Parietal lobe (tissue), 1 donor: Measurements from ENCODE around the gene CAPN6. TPM values are rescaled to one million over a fixed set of nuclear protein-coding genes. Genes with fewer than 3 reads are reported as not detected.

ENCODE experiments used
- total RNA-seq: library from RNA; depleted of rRNA; stranded (reverse); fragments of >200 nt; gene quantifications from one replicate; pipeline ENCODE4 v1.2.3, GENCODE V29; 2014

CAPN6 gene, protein sequence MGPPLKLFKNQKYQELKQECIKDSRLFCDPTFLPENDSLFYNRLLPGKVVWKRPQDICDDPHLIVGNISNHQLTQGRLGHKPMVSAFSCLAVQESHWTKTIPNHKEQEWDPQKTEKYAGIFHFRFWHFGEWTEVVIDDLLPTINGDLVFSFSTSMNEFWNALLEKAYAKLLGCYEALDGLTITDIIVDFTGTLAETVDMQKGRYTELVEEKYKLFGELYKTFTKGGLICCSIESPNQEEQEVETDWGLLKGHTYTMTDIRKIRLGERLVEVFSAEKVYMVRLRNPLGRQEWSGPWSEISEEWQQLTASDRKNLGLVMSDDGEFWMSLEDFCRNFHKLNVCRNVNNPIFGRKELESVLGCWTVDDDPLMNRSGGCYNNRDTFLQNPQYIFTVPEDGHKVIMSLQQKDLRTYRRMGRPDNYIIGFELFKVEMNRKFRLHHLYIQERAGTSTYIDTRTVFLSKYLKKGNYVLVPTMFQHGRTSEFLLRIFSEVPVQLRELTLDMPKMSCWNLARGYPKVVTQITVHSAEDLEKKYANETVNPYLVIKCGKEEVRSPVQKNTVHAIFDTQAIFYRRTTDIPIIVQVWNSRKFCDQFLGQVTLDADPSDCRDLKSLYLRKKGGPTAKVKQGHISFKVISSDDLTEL
- total RNA-seq: 0.31 TPM

DNA sequence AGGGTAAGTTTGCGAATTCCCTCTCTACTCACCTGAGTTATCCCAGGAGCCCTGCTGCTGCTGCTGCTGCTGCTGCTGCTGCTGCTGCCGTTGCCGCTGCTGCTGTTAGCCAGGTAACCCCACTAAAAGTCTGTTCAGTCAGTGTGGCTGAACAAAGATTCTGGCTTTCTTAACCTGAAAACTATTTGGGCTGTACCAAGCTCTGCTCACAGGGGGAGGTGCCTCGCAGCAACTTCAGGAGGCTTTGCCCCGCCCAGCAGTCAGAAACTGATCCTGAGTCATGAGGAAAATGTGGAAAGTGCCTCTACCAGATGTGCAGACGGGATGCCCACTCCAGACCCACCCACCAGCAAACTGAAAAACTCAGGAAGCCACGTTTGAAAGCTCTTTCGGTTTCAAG, at the start of gene CAPN6:
Gene CAPN6, minus strand, starts transcription at position 145 of the 400 bp plus-strand sequence. CDS start 6,547 bp downstream, outside the sequence.

Other genes with a start within 250 kb of the CAPN6 start
- gene PAK3, start 174.3 kb downstream of the CAPN6 start, total RNA-seq: 105 TPM
- 544 TPM for gene DCX, start 141.7 kb upstream of the CAPN6 start, total RNA-seq
- not detected for gene SERTM2, start 241.2 kb upstream of the CAPN6 start, total RNA-seq